Mucosa of descending colon (tissue), 3 donors: ENCODE measurements around the gene SARS1. TPM values are rescaled to one million over a fixed set of nuclear protein-coding genes. Genes with fewer than 3 reads are reported as not detected.

Source experiments
- ATAC-seq: fragments of 200-7000 bp; cut with Tn5 transposase; one replicate; pipeline ENCODE4 v1.9.1; 2020; ENCODE audit warnings: mild to moderate bottlenecking, moderate library complexity
- DNase-seq, 3 donors: peaks; one replicate each; pipeline ENCODE4 v3.0.0-alpha.2; 2020
- H3K36me3 ChIP-seq: fragments of 200-600 bp; one replicate; pipeline ENCODE4 v1.8.0; 2021; ENCODE audit warnings: low read depth, mild to moderate bottlenecking
- H3K4me1 ChIP-seq: fragments of 200-600 bp; one replicate; pipeline ENCODE4 v1.8.0; 2021; ENCODE audit warnings: low read depth, mild to moderate bottlenecking
- H3K4me3 ChIP-seq: fragments of 200-600 bp; one replicate; pipeline ENCODE4 v1.8.0; 2021; ENCODE audit warnings: mild to moderate bottlenecking
- H3K9me3 ChIP-seq: fragments of 200-600 bp; one replicate; pipeline ENCODE4 v1.8.0; 2021; ENCODE audit warnings: mild to moderate bottlenecking
- CTCF ChIP-seq: fragments of 200-600 bp; IDR thresholded peaks from one replicate; pipeline ENCODE4 v1.8.0; 2022; ENCODE audit warnings: antibody characterized with exemption, mild to moderate bottlenecking
- intact Hi-C, 2 donors: fragments of 100-400 bp; cut with DNase I in 1 of 2; cut with micrococcal nuclease in 1 of 2; formaldehyde crosslinking; loops; one replicate each; pipeline versions ENCODE4 v1.11.0 to v1.11.1; 2022; cut with DNase I, micrococcal nuclease
- total RNA-seq, 3 donors: library from RNA; stranded (reverse); fragmentation: NEBNext Ultra II Directional in 2 of 3; extraction: Animal tissue kit (Norgen Biotek cat#: 25700) in 2 of 3; gene quantifications; one replicate each; pipeline versions ENCODE4 v1.2.1 to v1.2.4, GENCODE V29; 2021 to 2023
- donor health status: DM: no; HTN: no; CAD: no; lungs with moderate emphysema.
- donor health status: DM: no; HTN: no; CAD: no.
- donor health status: DM: no; HTN: yes; CAD: no.

SARS1 gene
- total RNA-seq, 3 donors from 2014 or later, result 124 to 143 (median 125) TPM

- Histone ChIP-seq H3K4me3 (no peak overlapping the region), H3K9me3 (no peaks in the 10 kb centered on the region), H3K4me1 (no peaks in the 10 kb centered on the region), H3K36me3 (peaks cover 10% of the 10 kb centered on the region)
- DNase-seq (no peak), ATAC-seq (no peak)
- intact Hi-C loops, result no loop called here
- TF ChIP-seq CTCF, result no peak
Observed at GRCh38 chr1:109225711-109226445, 12.2 kb downstream of the SARS1 start.

GRCh38 chr1:109228167-109228566 lies 14.4 kb downstream of the SARS1 start:
- no peak for TF ChIP-seq CTCF
- Histone ChIP-seq H3K4me1 (no peaks in the 10 kb centered on the region), H3K9me3 (no peaks in the 10 kb centered on the region), H3K4me3 (no peak overlapping the region), H3K36me3 (peaks cover 10% of the 10 kb centered on the region)
- no peak for ATAC-seq
- intact Hi-C loops, result no loop called here
- DNase-seq, result no peak

GRCh38 chr1:109229531-109230127 lies 15.9 kb downstream of the SARS1 start:
- Histone ChIP-seq H3K9me3 (no peaks in the 10 kb centered on the region), H3K4me3 (no peak overlapping the region), H3K36me3 (peaks cover 10% of the 10 kb centered on the region), H3K4me1 (no peaks in the 10 kb centered on the region)
- DNase-seq (no peak), ATAC-seq (no peak)
- intact Hi-C loops, result no loop called here
- TF ChIP-seq CTCF, result no peak

GRCh38 chr1:109231066-109231465 lies 17.3 kb downstream of the SARS1 start:
- Histone ChIP-seq H3K4me3 (no peak overlapping the region), H3K9me3 (no peaks in the 10 kb centered on the region), H3K36me3 (peaks cover 10% of the 10 kb centered on the region), H3K4me1 (no peaks in the 10 kb centered on the region)
- ATAC-seq (no peak), DNase-seq (no peak)
- no peak for TF ChIP-seq CTCF
- intact Hi-C loops, result no loop called here

- ATAC-seq, result no peak
- DNase-seq, result no peak
- H3K36me3 ChIP-seq, result peaks cover 5% of the 10 kb centered on the region
- intact Hi-C loops, result no loop called here
- TF ChIP-seq CTCF, result no peak
- no peaks in the 10 kb centered on the region for H3K9me3 ChIP-seq
- no peak overlapping the region for H3K4me3 ChIP-seq
- H3K4me1 ChIP-seq, result no peaks in the 10 kb centered on the region
Observed at GRCh38 chr1:109235137-109235536, 21.4 kb downstream of the SARS1 start.
